Panc1 (cell line): ENCODE results near the gene PHF1.

Experiments
- CTCF ChIP-seq: fragments of 450-650 bp; IDR thresholded peaks from 2 replicates; pipeline ENCODE4 v1.5.1; 2017; ENCODE audit warnings: mild to moderate bottlenecking
- POLR2AphosphoS5 ChIP-seq: IDR thresholded peaks from 2 replicates; pipeline ENCODE4 v1.6.1; 2012; ENCODE audit warnings: mild to moderate bottlenecking, low read depth, low read length, moderate library complexity
- TF ChIP-seq, protein P1 (sequence below), 2 experiments: IDR thresholded peaks; 2 replicates each; pipeline ENCODE4 v1.6.1; 2011 to 2012; ENCODE audit warnings: low read depth in 2 of 2, control low read depth in 1 of 2, low read length in 1 of 2, mild to moderate bottlenecking in 1 of 2, moderate library complexity in 1 of 2; ENCODE audit not compliant: insufficient read depth in 1 of 2

DNA sequence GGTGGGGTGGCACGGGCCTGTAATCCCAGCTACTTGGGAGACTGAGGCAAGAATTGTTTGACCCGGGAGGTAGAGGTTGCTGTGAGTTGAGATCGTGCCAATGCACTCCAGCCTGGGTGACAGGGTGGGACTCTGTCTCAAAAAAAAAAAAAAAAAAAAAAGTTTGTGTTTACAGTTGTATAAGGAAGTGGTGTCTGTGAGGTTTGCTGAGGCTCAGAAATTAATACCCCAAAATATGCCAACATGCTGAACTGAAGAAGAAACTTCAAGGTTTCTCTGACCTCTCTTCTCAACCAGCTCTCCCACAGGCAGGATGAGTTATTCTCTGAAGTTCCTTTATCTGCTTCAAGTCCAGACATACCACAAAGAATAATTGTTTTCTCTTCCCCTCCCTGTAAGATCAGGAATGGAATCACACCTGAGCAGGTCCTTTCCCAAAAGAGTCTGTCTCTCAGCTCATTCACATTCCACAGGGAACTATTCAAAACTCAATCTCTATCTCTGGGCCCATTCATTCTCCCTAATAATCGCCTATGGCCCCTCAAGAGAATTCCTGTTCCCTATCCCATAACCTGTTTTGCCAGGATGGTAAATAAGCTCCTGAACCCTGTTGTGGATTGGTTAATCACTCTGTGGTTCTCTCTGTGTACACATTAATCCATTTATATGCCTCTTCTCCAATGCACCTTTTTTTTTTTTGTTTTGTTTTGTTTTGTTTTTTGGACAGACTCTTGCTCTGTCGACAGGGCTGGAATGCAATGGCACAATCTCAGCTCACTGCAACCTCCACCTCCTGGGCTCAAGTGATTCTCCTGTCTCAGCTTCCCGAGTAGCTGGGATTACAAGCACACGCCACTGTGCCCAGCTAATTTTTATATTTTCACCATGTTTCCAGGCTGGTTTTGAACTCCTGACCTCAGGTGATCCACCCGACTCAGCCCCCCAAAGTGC is 36.6 kb upstream of the PHF1 start:
- TF ChIP-seq CTCF (no peak), POLR2AphosphoS5 (no peak)
- TF ChIP-seq, protein P1, sequence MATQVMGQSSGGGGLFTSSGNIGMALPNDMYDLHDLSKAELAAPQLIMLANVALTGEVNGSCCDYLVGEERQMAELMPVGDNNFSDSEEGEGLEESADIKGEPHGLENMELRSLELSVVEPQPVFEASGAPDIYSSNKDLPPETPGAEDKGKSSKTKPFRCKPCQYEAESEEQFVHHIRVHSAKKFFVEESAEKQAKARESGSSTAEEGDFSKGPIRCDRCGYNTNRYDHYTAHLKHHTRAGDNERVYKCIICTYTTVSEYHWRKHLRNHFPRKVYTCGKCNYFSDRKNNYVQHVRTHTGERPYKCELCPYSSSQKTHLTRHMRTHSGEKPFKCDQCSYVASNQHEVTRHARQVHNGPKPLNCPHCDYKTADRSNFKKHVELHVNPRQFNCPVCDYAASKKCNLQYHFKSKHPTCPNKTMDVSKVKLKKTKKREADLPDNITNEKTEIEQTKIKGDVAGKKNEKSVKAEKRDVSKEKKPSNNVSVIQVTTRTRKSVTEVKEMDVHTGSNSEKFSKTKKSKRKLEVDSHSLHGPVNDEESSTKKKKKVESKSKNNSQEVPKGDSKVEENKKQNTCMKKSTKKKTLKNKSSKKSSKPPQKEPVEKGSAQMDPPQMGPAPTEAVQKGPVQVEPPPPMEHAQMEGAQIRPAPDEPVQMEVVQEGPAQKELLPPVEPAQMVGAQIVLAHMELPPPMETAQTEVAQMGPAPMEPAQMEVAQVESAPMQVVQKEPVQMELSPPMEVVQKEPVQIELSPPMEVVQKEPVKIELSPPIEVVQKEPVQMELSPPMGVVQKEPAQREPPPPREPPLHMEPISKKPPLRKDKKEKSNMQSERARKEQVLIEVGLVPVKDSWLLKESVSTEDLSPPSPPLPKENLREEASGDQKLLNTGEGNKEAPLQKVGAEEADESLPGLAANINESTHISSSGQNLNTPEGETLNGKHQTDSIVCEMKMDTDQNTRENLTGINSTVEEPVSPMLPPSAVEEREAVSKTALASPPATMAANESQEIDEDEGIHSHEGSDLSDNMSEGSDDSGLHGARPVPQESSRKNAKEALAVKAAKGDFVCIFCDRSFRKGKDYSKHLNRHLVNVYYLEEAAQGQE (IDR thresholded peaks at IDR 0.05; ENCODE audit: insufficient read depth in 1 of 2, low read depth in 2 of 2, low read length in 1 of 2): no peak
